HG03280 (cell line): Measurements from ENCODE around the gene TOP3B.
"Not testable (repeated sequence)": the region's sequence is repeated elsewhere in the genome, so short reads cannot be mapped to it uniquely, and the experiment has no call there.

Source experiments
- ATAC-seq: cut with Tn5 transposase; IDR thresholded peaks from one replicate; pipeline ENCODE4 v1.9.1; 2021; ENCODE audit warnings: mild to moderate bottlenecking, moderate library complexity; ENCODE audit not compliant: unreplicated experiment

The TOP3B gene

DNA sequence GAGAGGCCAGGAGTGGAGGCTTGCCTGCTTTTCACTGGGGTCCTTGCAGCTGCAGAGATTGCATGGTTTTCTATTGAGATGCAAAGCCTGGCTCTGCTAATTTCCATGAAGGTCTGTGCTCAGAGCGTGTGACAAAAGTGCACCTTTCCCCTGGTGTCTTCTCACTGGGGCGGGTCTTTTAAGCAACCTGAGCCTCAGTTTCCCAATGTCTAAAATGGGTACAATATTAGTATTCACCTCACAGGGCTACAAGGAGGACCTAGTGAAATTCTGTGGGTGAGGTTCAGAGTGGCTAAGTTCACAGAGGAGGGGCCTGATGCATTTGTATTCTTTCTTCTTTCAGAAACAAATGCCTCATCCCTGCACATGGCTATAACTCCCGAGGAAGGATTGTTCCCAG is 50.2 kb downstream of the TOP3B start:
- ATAC-seq = no peak

DNA sequence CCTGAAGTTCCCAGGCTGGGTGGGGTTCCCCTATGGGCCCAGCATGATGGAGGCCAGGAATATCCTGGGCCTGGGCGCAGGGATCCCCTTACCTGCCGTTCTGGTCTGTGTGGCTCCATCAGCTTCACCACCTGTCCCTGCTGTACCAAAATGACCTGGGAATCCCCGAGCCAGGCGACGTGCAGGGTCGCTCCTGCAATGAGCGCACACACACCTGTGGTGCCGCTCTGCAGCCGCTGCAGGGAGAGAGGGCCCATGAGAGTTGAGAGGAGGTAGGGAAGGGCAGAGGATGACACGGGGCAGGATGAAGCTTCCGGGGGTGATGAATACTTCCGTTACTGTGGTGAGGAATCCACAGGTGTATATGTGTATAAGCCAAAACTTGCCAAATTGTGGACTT is 51.5 kb downstream of the TOP3B start:
- no peak for ATAC-seq

DNA sequence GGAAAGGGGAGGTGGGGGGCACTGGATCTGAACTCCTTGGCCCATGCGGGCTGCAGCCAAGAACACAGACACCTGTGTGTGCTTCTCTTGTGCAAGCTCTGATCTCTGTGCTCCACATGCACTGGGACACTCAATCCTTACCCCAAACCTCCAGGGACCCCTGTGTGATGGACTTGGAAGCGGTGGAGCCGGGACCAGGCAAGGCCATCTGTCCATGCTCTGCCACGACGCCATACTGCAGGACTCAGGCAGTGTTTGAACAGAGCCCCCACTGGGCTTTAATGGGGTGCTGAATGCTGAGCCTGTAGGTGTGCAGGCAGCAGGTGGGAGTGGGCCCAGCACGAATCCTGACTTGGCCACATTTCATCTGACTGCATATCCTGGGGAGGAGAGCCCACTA is 53.3 kb downstream of the TOP3B start:
- ATAC-seq = no peak

DNA sequence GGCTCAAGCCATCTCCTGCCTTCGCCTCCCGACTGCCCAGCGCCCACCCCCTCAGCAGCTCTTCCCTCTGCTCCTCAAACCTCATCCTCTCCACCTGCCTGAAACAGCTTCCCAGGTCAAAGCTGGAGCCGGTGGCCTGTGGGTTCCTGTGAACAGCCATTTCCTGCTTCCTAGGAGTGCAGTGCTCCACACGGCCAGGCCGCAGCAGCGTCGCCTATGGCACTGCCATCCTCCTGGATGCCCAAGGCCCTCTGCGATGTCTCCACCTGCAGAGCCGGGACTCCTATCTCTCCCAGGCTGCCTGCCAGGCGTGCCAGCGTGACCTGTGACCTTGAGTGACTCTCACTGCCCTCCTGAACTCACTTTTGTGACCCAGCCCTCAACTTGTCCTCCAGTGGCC is 54.5 kb downstream of the TOP3B start:
- ATAC-seq = no peak

DNA sequence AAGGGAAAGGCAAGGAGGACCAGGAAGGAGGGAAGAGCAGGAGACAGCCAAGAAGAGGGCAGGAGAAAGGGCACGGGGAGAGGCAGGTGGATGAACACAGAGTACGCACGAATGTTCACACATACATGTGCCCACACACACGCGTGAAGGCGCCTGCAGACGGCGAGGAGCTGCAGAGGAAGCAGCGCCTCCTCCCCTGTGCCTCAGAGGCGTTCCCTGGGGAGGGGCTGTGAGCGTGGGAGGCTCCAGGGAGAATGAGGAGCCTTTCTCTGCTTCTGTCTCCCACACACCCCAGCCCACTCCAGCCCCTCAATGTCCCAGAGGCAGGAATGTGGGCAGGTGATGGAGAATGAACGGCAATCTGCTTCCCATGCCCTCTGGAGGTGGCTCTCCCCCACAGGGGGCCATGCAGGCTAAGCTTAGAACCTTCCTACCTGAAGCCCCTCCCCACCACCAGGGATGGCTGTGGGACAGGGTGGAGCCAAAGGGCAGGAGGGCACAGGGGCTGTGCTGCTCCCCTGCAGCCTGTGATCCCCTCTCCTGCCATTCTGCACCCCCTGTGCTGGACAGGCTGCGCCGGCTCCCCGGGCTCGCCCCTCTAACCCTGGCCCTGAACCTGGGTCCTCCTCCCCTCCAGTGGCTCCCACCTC is 55.3 kb downstream of the TOP3B start:
- ATAC-seq = no peak

DNA sequence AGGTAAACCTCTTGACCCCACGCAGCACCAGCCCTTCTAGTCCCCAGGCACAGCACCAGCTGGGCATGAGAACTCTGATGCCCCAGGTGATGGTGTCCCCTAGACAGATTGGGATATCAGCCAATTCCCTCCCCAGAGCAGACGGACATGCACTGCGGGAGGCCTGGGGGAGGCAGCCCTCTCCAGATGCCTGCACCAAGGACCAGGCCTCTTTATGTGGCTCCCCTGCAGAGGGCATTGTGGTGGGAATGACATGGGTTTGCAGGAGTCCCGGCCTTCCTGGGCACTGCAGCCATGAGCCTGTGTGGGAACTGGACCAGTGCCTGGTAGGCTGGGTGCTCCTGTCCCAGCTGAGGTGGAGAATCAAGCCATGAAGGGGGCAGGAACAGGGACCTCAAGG is 55.9 kb downstream of the TOP3B start:
- no peak for ATAC-seq

DNA sequence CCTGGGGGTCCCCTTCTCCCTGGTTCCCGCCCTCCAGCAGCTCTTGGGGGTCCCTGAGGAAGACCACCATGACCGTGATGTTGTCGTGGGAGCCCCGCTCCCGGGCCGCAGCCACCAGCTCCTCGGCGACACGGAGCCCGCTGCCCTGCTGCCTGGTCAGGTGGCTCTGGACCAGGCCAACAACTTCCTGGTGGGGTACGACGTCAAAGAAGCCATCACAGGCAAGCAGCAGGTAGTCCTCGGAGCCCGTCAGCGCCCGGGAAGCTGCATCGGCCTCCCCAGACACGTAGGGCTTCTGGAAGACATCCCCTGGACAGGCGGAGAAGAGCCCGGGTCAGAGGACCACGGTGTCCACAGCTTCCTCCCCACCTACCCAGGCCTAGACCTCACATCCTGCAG is 59.4 kb downstream of the TOP3B start:
- no peak for ATAC-seq

DNA sequence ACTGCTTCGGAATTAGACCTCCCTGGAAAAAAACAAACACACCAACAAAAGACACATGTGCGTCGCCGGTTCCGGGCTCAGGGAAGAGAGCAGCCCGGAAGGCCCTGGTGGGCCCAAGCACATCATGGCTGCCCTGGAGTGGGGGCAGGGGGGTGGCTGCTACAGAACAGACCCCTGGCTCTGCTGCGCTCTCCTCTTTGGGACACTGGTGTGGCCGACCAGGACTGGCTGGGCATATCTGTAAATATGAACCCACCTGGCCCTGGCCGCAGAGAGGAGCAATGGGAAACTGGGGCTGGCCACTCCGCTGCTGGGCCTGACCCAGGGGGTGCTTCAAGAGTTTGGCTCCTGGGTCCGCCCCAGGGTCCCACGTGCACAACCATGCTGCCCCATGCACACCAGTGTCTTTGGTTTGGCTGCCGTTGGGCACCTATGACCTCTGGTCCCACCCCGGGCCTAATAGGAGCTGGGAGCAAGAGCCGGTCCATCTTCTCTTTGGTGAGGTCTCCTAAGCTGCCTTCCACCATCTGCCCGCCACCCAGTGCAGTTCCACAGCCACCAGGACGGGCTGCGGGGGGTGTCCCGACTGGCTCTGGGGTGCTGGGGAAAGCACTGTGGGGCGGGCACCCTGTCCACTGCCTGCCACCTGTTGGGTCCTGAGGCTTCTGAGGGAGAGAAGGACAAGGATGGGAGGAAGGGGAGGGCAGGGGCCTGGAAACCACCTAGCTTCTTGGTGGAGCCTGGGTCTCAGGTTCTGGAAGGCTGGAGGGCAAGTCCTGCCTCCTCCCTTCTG is 60.0 kb downstream of the TOP3B start:
- no peak for ATAC-seq

DNA sequence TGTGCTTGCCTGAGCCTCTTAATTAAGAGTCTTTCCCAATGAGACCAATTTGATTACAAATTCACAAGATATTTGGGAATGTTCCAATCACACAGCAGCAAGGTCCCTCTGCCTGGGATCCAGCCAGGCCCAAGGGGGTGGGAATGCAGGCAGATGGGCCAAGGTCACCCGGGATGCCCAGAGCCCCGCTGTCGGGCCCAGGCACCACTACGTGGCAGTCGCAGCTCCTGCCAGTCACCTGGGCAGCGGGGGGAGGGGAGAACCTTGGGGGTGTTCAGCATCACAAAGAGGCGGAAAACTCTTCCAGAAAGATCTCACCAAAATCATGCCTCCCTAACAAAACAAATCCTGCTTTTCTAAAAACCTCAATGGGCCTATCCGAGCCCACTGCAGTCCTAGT is 60.9 kb downstream of the TOP3B start:
- no peak for ATAC-seq

DNA sequence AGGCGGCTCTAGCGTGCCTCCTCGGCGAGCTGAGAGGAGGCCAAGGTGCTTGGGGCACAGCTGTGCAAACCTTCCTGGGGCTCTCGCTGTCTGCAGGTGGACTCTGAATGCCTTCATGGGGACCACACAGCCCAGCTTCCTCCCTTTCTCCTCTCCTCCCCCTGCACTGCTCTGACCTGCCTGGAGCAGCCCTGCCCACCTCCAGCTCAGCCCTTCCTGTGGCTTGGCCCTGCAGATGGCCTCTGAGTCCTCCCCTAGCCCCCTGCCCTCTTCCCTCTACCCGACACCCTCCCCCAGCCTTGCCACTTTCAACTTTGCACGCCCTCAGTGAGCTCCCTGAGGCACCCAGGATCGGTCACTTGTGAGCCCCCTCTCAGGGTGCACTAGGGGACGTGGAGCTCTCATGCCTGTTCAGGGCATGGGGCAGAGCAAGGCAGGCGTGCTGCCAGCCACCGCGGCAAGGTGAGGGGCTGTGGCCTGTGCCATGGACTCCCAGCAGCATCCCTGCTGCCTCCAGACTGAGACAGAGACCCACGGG is 61.3 kb downstream of the TOP3B start:
- ATAC-seq = no peak

DNA sequence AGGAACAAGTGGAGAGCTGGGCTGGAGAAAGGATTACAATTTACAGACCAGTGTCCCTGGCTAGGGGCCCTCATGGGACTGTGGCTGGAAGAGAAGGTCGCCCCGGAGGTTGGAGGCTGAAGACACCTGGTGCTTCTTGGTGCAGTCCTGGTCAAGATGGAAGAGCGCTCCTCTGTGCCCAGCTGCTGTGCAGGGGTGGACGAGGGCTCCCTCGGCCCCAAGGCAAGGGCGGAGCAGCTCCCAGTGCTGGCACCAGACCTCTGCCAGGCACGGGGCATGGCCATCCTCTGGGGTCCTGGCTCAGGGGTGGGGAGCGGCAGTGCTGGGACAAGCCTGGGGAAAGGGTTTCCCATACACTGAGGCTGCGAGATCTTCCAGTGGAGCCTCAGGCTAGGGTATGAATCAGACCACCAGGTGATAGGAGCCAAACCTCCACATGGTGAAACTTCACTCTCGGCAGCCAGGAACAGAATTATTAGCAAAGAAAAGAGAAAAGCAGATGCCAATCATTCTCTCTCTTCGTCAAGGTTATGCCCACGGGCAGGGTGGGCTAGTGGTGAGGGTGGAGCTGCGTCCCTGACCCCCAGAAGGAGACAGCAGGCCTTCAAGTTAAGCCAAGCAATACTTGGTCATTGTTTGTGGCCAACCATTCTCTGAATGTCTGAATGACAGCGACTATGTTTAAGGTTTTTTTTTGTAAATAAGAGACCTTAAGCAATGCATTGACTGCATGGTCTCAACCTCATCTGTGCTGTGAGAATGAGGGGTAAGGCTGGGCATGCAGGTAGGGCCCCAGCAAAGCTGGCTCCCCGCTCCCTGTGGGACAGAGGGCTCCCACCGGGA is 62.0 kb downstream of the TOP3B start:
- no peak for ATAC-seq

DNA sequence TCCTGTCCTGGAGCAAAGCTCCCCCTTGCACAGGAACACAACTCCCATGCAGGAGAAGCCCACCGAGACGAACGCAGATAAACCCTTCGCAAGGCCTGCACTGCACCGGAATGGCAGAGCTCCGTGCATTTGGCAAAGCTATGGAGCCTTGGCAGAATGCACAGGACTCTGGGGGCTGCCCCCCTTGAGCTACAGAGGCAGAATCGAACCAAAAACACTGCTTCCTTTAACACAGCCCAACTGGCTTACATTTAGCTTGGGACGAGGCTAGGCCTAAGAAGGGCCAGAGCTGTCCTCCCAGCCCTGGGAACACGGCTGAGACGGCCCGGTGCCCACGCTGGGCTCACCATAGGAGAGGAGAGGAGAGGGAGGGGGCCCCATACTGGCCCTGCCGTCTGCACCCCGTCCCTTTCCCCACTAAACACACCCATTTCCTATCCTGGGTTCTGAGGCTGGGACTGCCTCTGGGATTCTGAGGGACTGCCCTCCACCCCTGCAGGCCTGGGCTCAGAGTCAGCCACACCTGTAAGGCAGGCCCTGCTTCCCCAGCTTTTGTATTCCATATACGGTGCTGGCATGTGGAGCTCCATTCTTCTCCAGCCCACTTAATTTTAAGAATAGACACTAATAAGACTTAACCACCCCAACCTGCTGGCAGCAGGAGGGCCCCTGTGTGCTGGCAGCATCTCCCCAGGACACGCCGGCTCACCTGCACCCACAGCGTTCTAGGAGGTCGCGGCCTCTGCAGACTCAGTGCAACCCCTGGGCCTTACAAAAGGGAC is 62.9 kb downstream of the TOP3B start:
- no peak for ATAC-seq

DNA sequence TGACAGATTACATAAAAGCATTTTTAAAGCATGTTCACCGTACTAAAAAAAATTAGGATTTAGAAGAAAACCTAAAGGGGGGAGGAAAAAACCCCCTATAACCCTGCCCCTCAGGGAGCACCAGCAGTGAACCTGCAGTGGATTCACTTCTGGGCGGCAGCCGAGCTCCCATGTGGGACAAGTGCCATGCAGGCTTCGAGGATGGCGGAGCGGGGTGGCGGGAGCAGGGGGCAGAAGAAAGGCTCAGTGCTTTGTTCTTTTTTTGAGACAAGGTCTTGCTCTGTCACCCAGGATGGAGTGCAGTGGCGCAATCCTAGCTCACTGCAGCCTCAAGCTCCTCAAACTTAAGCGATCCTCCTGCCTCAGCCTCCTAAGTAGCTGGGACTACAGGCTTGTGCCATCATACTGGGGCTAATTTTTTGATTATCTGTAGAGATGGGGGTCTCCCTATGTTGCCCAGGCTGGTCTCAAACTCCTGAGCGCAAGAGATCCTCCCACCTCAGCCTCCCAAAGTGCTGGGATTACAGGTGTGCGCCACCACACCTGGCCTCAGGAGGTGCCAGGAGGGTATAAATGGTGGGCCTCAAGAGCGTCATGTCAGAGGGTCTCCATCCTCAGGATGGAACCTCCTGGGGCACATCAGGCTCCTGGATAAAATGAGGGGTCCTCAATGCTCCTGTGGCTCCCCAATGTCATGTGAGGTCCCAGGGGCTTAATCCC is 64.0 kb downstream of the TOP3B start:
- ATAC-seq = no peak

DNA sequence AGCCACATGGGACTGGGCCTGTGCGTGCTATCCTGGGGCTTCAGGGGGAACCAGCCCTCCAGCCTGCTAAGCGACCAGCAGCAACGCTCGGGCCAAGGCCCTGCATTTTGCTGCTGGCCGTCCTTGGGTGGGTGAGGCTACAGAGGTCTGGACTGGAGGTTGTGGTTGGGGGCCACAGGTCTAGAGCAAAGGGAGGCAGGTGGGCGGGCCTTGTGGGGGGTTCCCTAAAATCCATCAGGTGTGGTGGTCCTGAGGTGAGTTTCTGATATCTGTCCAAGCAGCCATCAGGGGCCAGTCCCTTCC is 64.7 kb downstream of the TOP3B start:
- ATAC-seq = no peak

DNA sequence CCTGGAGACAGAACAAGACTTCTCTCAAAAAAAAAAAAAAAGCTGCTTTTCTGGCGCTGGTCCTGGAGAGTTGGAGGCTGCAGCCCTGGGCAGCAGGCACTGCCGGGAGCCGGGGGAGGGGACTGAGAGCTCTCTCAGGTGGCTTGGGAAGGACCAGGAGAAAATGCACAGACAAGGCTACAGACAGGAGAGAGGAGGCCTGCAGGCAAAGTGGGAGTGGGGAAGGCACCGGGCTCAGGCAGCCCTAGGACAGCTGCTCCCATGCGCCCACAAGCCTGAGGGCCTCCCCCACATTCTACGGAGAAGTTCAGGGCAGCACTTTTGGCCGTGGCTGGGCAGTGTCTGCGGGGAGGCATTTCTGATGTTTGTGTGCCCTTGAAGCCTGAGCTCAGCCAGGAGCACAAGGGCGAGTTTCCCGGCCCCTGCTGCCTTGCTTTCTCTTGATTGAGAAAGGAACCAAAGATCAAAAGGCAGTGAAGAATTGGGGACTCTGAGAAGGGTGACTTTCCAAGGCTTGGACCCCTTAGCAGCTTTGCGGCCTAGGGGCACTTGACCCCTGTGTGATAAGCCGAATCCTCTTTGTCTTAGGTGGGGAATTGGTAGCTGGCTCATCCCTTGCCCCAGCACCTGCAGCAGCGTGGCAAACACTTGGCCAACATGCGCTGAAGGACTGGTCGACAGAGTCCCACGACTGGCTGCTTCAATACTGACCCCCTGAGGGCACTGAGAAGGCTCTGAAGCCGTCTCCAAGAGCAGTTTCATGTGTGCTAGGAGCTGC is 65.2 kb downstream of the TOP3B start:
- no peak for ATAC-seq

DNA sequence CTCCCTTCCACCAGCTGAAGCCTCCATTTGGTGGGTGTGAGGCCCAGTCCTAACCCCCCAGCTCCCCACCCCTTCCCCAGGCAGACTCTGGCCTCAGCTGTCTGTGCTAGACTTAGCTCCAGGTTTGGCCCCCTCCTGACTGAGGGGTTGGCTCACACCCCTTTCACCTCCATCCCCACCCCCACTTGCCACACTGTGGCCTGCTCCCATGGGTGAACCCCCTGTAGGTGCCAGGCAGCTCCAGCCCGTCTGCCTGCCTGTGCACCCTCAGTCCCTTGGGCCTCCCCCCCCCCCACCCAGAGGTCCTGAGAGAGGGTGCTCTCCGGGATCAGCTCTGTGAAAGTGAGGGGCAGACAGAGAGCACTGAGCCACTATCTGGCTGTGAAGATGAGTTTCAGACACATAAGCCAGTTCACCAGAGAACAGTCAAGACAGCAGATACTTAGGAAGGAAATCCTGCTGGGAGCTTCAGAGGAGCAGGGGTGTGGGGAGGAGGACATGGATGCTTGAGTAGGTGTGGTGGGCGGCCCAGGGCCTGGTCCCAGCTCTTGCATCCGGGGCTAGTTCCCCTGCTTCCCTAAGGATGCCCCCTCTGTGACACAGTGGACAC is 66.2 kb downstream of the TOP3B start:
- ATAC-seq = no peak

DNA sequence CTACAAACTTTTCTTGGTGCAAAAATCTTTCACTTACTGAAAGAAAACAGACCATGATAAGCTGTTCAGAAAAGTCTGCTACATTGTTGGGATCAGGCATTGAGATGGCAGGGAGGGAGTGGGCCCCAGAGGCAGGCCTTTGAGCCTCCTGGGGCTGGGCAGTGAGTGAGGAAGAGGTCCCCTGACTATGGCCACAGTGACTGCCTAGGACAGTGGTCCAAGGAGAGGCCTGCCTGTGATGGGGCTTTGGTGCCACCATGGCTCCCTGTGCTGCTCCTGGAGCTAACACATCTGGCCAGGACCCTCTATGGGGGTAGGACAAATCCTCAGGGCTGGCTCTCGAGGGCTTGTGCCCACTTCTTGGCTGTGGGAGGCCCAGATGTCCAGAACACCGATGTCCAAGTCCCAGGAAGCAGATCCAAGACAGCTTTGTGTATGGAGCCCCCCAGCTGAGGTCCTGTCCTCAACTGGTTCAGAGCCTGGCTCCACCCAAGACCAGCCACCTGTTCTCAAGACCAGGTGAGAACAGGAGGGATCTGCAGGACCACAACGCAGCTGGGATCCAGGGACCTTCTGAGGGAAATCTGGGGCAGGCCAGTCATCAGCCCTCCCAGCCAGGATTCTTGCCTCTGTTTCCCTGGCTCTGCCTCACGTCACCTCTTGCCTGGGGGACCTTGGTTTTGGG is 66.8 kb downstream of the TOP3B start:
- ATAC-seq = no peak

DNA sequence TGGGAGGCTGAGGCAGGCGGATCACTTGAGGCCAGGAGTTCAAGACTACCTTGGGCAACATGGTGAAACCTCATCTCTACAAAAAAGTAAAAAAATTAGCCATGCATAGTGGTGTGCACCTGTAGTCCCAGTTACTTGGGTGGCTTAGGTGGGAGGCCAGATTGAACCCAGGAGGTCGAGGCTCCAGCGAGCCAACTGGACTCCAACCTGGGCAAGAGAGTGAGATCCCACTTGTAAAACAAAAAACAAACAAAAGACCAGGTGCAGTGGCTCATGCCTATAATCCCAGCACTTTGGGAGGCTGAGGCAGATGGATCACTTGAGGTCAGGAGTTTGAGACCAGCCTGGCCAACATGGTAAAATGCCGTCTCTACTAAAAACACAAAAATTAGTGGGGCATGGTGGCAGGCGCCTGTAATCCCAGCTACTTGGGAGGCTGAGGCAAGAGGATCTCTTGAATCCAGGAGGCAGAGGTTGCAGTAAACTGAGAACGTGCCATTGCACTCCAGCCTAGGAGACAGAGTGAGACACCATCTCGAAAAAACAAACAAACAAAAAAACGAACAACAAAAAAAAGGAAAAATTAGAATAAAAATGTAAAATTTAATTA is 68.4 kb downstream of the TOP3B start:
- ATAC-seq = not testable (repeated sequence)
